Testis (tissue), 3 donors: ENCODE results near the gene INPP4A. TPM values are rescaled to one million over a fixed set of nuclear protein-coding genes. Genes with fewer than 3 reads are reported as not detected.

Experiments used
- DNase-seq: peaks from one replicate; pipeline ENCODE4 v3.0.0-alpha.2; 2019
- H3K27ac ChIP-seq, 2 donors: fragments of 200-600 bp; sonication (generic); one replicate each; pipeline ENCODE4 v1.5.1; 2019
- H3K27me3 ChIP-seq: fragments of 200-600 bp; sonication (generic); one replicate; pipeline ENCODE4 v1.5.1; 2019
- H3K36me3 ChIP-seq: fragments of 200-600 bp; sonication (generic); one replicate; pipeline ENCODE4 v1.5.1; 2017; ENCODE audit warnings: low read depth; ENCODE audit errors: missing control alignments
- H3K4me1 ChIP-seq: fragments of 200-600 bp; sonication (generic); one replicate; pipeline ENCODE4 v1.5.1; 2019
- H3K4me3 ChIP-seq, 2 donors: fragments of 200-600 bp; sonication (generic); one replicate each; pipeline ENCODE4 v1.5.1; 2017 to 2019
- H3K9me3 ChIP-seq: fragments of 200-600 bp; sonication (generic); one replicate; pipeline ENCODE4 v1.5.1; 2017
- POLR2A ChIP-seq: fragments of 450-650 bp; IDR thresholded peaks from one replicate; pipeline ENCODE4 v1.6.1; 2017; ENCODE audit warnings: antibody characterized with exemption, mild to moderate bottlenecking, moderate library complexity
- WGBS, 2 donors: methylation state at CpG; one replicate each; pipeline ENCODE4 v1.1.5; 2018; 5-methylcytosine and 5-hydroxymethylcytosine counted together
- intact Hi-C: fragments of 100-400 bp; cut with DNase I; formaldehyde crosslinking; loops from one replicate; pipeline ENCODE4 v1.15.1; 2023; ENCODE audit warnings: low total_unique reads
- polyA plus RNA-seq: library from polyadenylated mRNA; stranded (reverse); fragments of 350-450 nt; fragmentation: Illumina TruSeq; extraction: RNeasy Lipid Tissue Mini Kit (QIAGEN cat#74804); gene quantifications from one replicate; pipeline ENCODE4 v1.2.3, GENCODE V29; 2014; ENCODE audit warnings: low read depth, low replicate concordance; ENCODE audit not compliant: insufficient read depth
- total RNA-seq, 2 donors: library from RNA; depleted of rRNA; stranded (reverse); fragments of >200 nt; gene quantifications; one replicate each; pipeline ENCODE4 v1.2.3, GENCODE V29; 2016
- TF ChIP-seq, protein P1 (sequence below), 3 experiments: fragments of 450-650 bp in 2 of 3; fragments of 200-600 bp in 1 of 3; sonication (generic) in 1 of 3; IDR thresholded peaks; one replicate each; pipeline ENCODE4 v1.5.1; 2016 to 2019; ENCODE audit warnings: antibody characterized with exemption in 3 of 3, mild to moderate bottlenecking in 2 of 3, moderate library complexity in 1 of 3

INPP4A gene
- total and polyA plus RNA-seq, 3 donors from 2014 or later, result 13.3 to 42.9 (median 35.6) TPM

DNA sequence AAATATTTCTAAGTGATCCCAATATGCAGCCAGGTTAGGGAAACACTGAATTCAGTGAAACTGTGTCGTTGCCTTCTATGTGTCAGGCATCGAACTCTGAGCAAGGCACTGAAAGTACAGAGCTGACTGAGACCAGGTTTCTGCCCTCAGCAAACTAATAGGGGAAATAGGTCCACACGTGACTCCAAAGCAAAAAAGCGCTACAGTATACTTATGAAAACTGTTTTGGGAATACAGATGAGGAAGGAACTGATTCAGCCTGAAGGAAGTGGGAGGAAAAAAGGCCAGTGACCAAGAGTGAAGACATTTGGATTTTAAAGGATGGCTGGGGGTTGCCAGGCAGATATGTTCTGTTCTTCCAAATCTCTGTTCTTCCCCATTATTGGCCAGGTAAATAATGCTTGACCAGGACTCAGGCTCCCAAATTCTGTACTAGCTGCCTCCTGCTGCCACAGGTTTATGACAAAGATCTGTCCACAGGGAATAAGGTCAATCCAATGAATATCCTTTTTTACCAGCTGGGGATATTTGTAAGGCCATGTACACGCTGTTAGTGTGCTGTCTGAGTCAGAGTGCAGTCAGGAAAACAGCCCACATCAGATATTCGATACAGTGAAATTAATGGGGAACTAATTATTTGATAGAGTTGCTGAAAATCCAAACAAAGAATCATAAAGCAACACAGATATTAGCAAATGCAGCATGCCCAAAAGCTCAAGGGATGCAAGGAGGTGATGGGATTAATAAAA lies 24.5 kb upstream of the INPP4A start:
- Histone ChIP-seq H3K27ac (no peak overlapping the region), H3K9me3 (no peaks in the 10 kb centered on the region), H3K27me3 (no peaks in the 10 kb centered on the region), H3K4me3 (no peak overlapping the region), H3K36me3 (no peaks in the 10 kb centered on the region), H3K4me1 (no peaks in the 10 kb centered on the region)
- intact Hi-C loops, result no loop called here
- 73 to 85% methylated on average over 6 of the region's 6 CpGs for WGBS, 2 donors
- DNase-seq, result no peak
- TF ChIP-seq, protein P1, sequence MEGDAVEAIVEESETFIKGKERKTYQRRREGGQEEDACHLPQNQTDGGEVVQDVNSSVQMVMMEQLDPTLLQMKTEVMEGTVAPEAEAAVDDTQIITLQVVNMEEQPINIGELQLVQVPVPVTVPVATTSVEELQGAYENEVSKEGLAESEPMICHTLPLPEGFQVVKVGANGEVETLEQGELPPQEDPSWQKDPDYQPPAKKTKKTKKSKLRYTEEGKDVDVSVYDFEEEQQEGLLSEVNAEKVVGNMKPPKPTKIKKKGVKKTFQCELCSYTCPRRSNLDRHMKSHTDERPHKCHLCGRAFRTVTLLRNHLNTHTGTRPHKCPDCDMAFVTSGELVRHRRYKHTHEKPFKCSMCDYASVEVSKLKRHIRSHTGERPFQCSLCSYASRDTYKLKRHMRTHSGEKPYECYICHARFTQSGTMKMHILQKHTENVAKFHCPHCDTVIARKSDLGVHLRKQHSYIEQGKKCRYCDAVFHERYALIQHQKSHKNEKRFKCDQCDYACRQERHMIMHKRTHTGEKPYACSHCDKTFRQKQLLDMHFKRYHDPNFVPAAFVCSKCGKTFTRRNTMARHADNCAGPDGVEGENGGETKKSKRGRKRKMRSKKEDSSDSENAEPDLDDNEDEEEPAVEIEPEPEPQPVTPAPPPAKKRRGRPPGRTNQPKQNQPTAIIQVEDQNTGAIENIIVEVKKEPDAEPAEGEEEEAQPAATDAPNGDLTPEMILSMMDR (IDR thresholded peaks at IDR 0.05), result no peak
- TF ChIP-seq POLR2A, result no peak

DNA sequence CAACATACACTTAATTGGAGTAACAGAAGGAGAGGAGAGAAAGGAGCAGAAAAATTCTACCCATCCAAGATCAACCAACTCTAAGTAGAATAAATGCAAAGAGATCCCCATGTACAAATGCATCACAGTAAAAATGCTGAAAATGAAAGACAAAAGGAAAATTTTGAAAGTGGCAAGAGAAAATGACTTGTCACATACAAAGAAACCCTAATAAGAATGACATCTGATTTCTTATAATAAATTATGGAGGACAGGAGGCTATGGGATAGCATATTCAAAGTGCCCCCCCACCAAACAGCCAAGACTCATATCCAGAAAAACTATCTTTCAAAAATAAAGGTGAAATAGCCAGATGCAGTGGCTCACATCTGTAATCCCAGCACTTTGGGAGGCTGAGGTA lies 22.2 kb upstream of the INPP4A start:
- no peaks in the 10 kb centered on the region for H3K36me3 ChIP-seq

DNA sequence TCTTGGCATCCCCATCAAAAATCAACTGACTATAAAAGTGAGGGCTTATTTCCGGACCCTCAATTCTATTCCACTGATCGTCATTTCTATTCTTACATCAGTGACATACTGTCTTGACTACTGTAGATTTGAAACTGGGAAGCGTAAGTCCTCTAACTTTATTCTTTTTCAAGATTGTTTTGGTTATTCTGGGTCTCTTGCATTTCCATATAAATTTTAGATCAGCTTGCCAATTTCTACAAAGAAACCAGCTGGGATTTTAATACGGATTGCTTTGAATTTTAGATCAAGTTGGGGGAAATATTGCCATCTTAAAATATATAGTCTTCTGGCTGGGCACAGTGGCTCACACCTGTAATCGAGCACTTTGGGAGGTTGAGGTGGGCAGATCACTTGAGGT lies 17.9 kb upstream of the INPP4A start:
- no peak for TF ChIP-seq POLR2A
- TF ChIP-seq, protein P1 (IDR thresholded peaks at IDR 0.05), result no peak
- DNase-seq, result no peak
- H3K27ac ChIP-seq, result no peak overlapping the region
- no peaks in the 10 kb centered on the region for H3K9me3 ChIP-seq
- intact Hi-C loops, result no loop called here
- H3K36me3 ChIP-seq, result no peaks in the 10 kb centered on the region
- H3K27me3 ChIP-seq, result no peaks in the 10 kb centered on the region
- H3K4me3 ChIP-seq, result no peak overlapping the region
- no peaks in the 10 kb centered on the region for H3K4me1 ChIP-seq
- 89 to 93% methylated on average over 5 of the region's 5 CpGs for whole genome bisulfite sequencing, 2 donors

More for the DNA sequence above, 22.2 kb upstream of the INPP4A start:
- H3K27me3 ChIP-seq, result no peaks in the 10 kb centered on the region
- DNase-seq, result no peak
- no peak overlapping the region for H3K27ac ChIP-seq
- intact Hi-C loops, result no loop called here
- no peak for TF ChIP-seq POLR2A
- TF ChIP-seq, protein P1 (IDR thresholded peaks at IDR 0.05), result no peak
- H3K4me3 ChIP-seq, result no peak overlapping the region
- H3K4me1 ChIP-seq, result no peaks in the 10 kb centered on the region
- no peaks in the 10 kb centered on the region for H3K9me3 ChIP-seq

DNA sequence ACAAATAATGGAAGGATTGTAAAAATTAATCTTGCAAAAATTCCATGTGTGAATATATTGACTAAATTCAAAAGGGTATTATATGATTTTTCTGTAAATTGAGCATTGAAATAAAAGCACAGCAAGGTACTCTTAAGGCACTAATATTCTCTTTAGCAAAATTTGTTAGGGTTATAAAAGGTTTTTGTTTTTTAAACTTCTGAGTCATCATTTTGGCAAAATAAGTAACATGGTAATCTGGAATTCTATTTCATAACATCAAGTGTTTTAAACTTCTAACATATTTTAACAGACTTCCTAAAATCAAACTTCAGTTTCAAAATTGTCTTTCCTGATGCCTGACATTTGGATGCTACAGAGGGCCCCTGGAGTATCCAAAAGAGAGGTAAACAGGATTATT lies 12.5 kb upstream of the INPP4A start:
- Histone ChIP-seq H3K27me3 (no peaks in the 10 kb centered on the region), H3K36me3 (no peaks in the 10 kb centered on the region), H3K27ac (no peak overlapping the region), H3K4me1 (no peaks in the 10 kb centered on the region), H3K9me3 (no peaks in the 10 kb centered on the region), H3K4me3 (no peak overlapping the region)
- intact Hi-C loops, result no loop called here
- no peak for DNase-seq
- no peak for TF ChIP-seq POLR2A
- TF ChIP-seq, protein P1 (IDR thresholded peaks at IDR 0.05), result no peak

GRCh38 chr2:98433363-98433964 lies 11.2 kb upstream of the INPP4A start:
- Histone ChIP-seq H3K36me3 (no peaks in the 10 kb centered on the region), H3K27me3 (no peaks in the 10 kb centered on the region), H3K27ac (no peak overlapping the region), H3K4me3 (no peak overlapping the region), H3K4me1 (no peaks in the 10 kb centered on the region), H3K9me3 (no peaks in the 10 kb centered on the region)
- no peak for TF ChIP-seq POLR2A
- TF ChIP-seq, protein P1 (IDR thresholded peaks at IDR 0.05), result no peak
- intact Hi-C loops, result no loop called here
- no peak for DNase-seq
- 88 to 95% methylated on average over 2 of the region's 2 CpGs for WGBS, 2 donors
